ENCODE measurements around the gene CDC42BPB. TPM values are rescaled to one million over a fixed set of nuclear protein-coding genes. Genes with fewer than 3 reads are reported as not detected.

Gene CDC42BPB
- polyA plus RNA-seq, 1 of the 3 experiments (the other 2 are of a cell fraction), result 61.6 TPM

GRCh38 chr14:103029936-103030335 lies 27.4 kb downstream of the CDC42BPB start (continued):
- no peak for TF ChIP-seq EP300 (IDR thresholded peaks at IDR 0.05; ENCODE audit: borderline replicate concordance in 1 of 2, low read depth in 1 of 2, low read length in 1 of 2)
- no peak for TF ChIP-seq NRF1 (IDR thresholded peaks at IDR 0.05; ENCODE audit: low read depth, low read length)
- TF ChIP-seq RXRA (IDR thresholded peaks at IDR 0.05; ENCODE audit: borderline replicate concordance, low read depth), result no peak
- TF ChIP-seq ELF1 (IDR thresholded peaks at IDR 0.05), result no peak
- TF ChIP-seq TAF1 (IDR thresholded peaks at IDR 0.05; ENCODE audit: borderline replicate concordance, low read depth, low read length), result no peak
- TF ChIP-seq SIN3A (IDR thresholded peaks at IDR 0.05; ENCODE audit: borderline replicate concordance, low read depth, low read length), result no peak
- TF ChIP-seq CTCF (IDR thresholded peaks at IDR 0.05), result no peak

GRCh38 chr14:103028772-103029171 lies 28.6 kb downstream of the CDC42BPB start:
- no peak for TF ChIP-seq SIN3A (IDR thresholded peaks at IDR 0.05; ENCODE audit: borderline replicate concordance, low read depth, low read length)
- TF ChIP-seq RAD21 (IDR thresholded peaks at IDR 0.05; ENCODE audit: low read length), result no peak
- TF ChIP-seq CHD2 (IDR thresholded peaks at IDR 0.05; ENCODE audit: low read length, partially characterized antibody), result no peak
- no peak for TF ChIP-seq USF1 (IDR thresholded peaks at IDR 0.05; ENCODE audit: borderline replicate concordance, low read depth)
- no peak for TF ChIP-seq JUND (IDR thresholded peaks at IDR 0.05)
- no peak for TF ChIP-seq FOXM1 (IDR thresholded peaks at IDR 0.05; ENCODE audit: low read depth)
- TF ChIP-seq NRF1 (IDR thresholded peaks at IDR 0.05; ENCODE audit: low read depth, low read length), result no peak
- TF ChIP-seq MAX (IDR thresholded peaks at IDR 0.05; ENCODE audit: low read depth), result no peak
- TF ChIP-seq GABPA (IDR thresholded peaks at IDR 0.05; ENCODE audit: low read depth), result no peak
- TF ChIP-seq RCOR1 (IDR thresholded peaks at IDR 0.05; ENCODE audit: low read length), result no peak
- TF ChIP-seq RXRA (IDR thresholded peaks at IDR 0.05; ENCODE audit: borderline replicate concordance, low read depth), result no peak
- no peak for TF ChIP-seq CTCF (IDR thresholded peaks at IDR 0.05)
- CTCF ChIA-PET, result no interaction called here
- peaks cover 83% of the 10 kb centered on the region for H4K20me1 ChIP-seq (ENCODE audit: insufficient read depth)

More at GRCh38 chr14:103028772-103029171, 28.6 kb downstream of the CDC42BPB start:
- Histone ChIP-seq H3F3A (replicated peaks; ENCODE audit: insufficient read depth) (peaks cover 38% of the 10 kb centered on the region), H3K4me3 (ENCODE audit: low read depth in 2 of 2, low read length in 1 of 2) (no peak overlapping the region), H3K79me2 (ENCODE audit: insufficient read depth) (peaks cover 100% of the 10 kb centered on the region), H3K9ac (no peak overlapping the region), H3K27me3 (ENCODE audit: insufficient read depth) (no peaks in the 10 kb centered on the region), H3K4me2 (no peak overlapping the region), H3K36me3 (replicated peaks in 1 of 2; ENCODE audit: control insufficient read depth in 1 of 2, insufficient read depth in 2 of 2, low read length in 1 of 2) (no peaks in the 10 kb centered on the region), H2AFZ (ENCODE audit: low read depth) (no peak overlapping the region), H3K27ac (ENCODE audit: low read depth in 2 of 2, low read length in 1 of 2) (no peak overlapping the region), H3K4me1 (ENCODE audit: control insufficient read depth in 1 of 2, insufficient read depth in 2 of 2, low read depth in 1 of 2, low read length in 1 of 2) (peaks cover 21 to 22% of the 10 kb centered on the region in 2 experiments; a peak in 2 of 4 replicates), H3K9me2 (no peaks in the 10 kb centered on the region), H3K9me3 (no peaks in the 10 kb centered on the region)
- POLR2A ChIA-PET, result no interaction called here
- no peak for DNase-seq
